Measurements from ENCODE around the gene RASA3.

Gene RASA3

DNA sequence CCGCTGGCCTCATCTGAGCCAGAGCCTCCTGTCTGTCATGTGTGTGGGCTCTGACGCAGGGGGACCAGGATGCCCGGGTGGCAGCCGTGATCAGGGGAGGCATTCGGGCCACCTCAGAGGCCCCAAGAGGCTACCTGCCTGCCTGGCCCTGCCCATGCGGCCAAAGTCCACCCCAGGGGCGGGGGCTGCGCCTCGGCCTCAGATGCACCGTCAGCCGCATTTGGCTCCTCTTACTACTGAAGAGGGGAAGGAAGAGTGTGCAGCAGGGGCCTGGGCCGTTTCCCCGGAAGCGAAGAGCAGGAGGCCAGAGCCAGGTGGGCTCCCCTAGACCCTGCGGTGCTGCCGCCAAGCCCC lies 192.5 kb downstream of the RASA3 start:
- DNase-seq, result no peak

DNA sequence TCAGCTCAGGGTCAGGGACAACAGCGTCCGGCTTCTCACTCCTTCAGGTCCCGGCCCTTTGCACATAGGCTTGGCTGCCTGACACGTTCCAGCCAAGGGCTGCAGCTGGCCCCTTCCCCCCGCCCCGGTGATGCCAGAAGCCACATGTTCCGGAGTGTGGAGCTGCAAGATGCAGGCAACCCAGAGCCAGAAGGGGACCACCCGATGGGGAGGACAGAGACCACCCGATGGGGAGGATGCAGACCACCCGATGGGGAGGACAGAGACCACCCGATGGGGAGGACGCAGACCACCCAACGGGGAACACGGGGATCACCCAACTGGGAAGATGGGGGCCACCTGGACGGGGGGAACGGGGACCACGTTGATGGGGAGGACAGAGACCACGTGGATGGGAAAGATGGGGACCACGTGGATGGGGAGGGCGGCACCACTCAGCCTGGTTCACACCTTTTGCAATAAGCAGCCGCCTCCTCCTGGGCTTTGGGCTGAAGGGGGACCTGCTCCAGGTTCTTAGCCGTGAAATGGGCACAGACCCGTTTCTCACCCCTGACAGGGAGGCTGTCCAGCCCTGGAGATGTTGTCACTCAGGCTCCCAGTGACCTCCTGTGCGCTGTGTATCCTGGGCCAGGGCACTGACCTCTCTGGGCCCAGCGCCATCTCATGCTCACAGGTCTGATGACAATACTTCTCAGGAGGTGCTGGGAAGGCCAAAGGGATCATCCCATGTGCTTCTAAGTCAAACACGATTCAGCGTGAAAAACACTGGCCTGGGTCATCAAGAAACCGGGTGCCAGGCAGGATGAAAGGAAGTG lies 193.1 kb downstream of the RASA3 start:
- no peak for DNase-seq

DNA sequence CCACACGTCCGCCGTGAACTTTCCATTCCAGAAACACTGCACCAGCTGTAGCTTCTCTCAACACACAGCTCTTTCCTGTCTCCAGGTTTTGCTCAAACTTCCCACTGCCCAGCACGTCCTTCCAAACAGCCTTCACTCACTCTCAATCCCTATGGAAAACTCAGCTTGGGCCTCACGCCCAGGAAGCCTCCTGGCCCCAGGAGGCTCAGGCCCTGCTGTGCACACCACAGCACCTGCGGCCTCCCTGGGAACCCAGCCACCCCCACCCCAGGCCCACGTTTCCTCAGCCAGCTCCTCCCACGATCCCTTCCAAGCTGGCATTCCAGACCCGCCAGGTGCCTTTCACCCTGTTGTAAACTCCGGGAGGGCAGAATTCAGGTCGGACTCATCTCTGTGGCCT lies 193.7 kb downstream of the RASA3 start:
- DNase-seq, result no peak

DNA sequence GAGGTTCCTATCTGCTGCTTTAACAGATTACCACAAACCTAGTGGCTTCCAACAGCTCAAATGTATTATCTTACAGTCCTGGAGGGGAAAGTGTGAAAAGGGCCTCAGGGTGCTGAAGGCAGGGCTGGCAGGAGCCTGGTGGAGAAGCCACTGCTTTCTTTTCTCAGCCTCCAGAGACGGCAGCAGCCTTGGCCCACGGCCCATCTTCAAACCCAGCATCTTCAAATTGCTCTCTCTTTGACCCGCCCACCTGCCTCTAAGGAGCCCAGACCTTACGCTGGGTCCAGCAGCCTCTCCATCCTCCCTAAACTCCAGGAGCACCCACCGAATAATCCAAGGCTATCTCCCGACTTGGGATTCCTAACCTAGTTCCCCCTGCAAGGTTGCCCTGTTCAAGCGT lies 194.2 kb downstream of the RASA3 start:
- no peak for DNase-seq

DNA sequence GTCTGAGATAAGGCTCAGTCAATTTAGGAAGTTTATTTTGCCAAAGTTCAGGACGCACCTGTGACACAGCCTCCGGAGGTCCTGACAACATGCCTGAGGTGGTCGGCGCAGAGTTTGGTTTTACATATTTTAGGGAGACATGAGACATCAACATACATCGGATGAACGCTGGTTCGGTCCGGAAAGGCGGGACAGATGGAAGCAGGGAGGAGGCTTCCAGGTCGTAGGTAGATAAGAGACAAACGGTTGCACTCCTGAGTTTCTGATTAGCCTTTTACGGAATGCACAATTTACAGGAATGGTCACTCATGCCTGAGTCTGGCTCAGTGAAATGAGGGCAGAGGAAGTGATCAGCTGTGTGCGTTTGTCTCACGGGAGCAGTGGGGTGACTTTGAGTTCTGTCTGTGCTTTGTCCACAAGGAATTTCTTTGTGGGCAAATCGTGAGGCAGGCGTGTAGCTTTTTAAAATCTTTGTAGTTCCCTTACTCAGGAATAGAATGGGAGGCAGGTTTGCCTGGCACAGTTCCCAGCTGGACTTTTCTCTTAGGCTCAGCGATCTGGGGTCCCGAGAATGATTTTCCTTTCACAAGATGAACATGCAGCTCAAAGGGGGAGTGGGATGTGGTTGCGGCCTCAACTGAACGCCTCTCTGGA lies 194.8 kb downstream of the RASA3 start:
- DNase-seq, result no peak

DNA sequence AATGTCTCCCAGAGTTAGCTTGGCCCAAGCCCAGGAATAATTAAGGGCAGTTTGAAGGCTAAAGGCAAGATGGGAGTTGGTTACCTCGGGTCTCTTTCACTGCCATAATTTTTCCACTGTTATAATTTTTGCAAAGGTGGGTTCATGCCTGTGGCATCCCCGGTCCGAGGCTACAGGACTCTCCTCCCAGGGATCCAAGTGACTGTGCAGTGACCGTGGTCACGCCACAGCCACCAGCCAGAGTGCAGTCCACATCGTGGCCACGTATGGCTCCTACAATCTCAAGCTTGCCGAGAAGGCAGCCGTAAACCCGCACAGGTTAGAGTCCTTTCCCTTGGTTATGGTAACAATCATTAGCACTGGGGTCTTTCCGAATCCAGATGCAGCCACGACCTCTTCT lies 195.3 kb downstream of the RASA3 start:
- no peak for DNase-seq

DNA sequence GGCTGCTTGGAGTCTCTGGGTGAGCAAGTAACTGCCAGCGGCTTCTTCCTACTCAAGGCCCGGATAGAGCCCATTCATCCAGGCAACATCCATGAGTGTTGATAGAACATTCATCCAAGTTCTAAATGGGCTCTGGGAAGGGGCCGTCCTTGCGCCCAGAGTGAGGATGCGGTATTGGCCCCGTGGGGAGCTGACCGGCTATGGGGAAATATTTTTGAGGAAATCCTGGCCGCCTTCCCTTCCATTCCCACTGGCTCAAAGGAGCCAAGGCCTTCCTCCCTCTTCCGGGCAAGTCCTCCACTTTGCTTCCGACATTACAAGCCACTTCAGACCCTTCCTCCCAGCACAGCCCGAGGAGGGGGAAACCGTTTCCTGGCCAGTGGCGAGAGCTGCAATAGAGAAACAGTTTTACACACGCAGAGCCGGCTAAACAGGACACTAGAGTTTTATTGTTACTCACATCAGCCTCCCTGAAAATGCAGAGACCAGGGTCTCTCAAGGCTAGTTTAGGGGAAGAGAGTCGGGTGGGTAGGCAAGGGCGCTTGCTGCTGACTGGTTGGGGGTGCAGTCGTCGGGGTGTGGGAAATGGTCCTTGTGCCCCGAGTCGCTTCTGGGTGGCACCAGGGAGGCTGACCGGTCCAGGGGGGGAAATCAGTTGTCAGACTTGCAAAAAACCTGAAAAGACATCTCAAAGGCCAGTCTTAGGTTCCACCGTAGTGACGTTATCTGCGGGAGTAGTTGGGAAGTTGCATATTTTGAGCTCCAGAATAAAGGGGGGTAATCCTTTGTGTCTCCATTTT lies 196.1 kb downstream of the RASA3 start:
- DNase-seq, result no peak

DNA sequence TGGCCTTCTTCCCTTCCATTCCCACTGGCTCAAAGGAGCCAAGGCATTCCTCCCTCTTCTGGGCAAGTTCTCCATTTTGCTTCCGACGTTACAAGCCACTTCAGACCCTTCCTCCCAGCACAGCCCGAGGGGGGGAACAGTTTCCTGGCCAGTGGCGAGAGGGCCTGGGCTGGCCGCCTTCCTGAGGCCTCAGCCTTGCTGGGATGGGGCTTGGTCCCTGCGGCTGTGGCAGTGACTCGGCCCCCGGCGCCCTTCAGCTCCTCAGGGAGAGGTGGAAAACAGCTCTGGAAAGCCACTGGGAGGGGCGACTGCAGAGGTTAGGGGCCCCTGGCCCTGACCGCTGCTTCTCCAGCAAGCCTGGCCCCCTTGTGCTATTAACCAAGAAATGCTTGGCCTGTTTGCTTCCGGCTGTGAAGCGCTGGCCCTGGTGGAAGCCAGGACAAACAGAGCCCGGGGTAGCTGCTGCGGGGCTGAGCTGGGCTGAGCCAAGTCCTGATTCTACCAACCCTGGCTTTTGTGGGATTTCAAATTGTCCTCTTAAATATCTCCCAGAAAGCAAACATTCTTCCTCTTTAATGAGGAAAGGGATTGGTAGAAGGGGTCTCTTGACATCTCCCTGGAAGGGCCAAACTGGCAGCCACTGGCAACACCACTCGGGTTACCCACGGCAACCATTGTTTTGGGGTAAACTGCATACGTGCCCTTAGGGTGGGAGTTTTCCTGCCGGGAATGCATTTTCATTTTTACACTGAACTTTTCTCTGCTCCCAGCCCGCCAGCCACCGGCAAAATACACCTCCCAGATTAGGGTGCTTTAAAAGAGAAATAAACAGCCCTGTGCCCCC lies 197.2 kb downstream of the RASA3 start:
- no peak for DNase-seq

DNA sequence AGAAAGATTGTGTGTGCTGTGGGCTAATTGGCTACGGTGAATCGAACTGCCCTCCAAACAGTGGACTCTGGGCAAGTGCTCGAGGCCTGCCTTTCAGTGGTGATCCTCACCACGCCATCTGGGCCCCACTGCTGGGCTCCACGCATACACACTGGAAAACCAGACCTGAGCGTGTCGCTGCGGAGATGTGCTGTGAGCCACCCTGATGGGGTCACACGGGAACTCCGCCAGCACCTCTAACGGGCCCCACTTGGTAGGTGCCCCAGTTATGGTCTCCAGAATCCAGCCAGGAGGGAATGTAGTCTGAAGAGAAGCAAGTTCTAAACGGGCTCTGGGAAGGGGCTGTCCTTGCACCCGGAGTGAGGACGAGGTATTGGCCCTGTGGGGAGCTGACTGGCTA lies 197.8 kb downstream of the RASA3 start:
- DNase-seq, result no peak

DNA sequence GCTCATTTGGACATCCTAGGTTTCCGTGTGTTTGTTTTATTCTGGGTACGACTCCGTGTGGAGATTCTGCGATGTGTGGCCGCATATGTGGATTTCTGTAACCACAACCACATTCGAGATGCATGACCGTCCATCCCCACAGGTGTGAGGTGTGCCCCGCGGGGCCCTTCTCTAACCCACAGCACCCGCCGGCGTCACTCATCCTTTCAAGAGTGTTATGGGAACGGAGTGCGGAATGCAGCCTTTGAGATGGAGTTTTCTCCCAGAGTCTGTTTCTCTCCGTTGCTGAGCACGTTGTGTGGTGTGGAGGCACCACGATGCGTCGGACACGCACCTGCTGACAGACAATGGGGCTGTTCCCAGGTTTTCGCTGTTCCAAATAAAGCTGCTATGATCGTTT lies 198.5 kb downstream of the RASA3 start:
- no peak for DNase-seq

DNA sequence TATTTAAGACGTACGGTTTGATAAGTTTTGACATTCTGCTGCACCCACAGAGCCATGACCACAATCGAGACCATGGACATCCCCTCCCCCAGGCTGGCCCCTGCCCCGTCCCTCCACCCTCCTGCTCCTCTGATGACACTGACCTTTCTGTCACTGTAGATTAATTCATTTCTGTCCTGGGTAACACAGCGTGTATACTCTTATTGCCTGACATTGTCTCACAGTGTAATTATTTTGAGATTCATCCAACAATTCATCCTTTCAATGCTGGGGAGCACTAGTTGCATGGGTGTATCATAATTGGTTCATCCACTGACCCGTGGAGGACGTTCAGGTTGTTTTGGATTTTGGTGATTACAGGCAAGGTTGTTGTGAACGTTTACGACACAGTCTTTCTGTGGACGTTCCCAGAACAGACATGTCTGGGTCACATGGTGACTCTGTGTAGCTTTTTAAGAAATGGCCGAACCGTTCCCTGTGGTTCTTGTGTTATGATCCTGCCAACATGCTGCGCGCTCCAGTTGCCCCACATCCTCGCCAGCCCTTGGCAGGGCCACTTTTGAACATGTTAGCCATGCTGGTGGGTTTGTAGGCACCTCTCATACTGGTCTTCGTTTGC lies 200.5 kb downstream of the RASA3 start:
- DNase-seq, result no peak

DNA sequence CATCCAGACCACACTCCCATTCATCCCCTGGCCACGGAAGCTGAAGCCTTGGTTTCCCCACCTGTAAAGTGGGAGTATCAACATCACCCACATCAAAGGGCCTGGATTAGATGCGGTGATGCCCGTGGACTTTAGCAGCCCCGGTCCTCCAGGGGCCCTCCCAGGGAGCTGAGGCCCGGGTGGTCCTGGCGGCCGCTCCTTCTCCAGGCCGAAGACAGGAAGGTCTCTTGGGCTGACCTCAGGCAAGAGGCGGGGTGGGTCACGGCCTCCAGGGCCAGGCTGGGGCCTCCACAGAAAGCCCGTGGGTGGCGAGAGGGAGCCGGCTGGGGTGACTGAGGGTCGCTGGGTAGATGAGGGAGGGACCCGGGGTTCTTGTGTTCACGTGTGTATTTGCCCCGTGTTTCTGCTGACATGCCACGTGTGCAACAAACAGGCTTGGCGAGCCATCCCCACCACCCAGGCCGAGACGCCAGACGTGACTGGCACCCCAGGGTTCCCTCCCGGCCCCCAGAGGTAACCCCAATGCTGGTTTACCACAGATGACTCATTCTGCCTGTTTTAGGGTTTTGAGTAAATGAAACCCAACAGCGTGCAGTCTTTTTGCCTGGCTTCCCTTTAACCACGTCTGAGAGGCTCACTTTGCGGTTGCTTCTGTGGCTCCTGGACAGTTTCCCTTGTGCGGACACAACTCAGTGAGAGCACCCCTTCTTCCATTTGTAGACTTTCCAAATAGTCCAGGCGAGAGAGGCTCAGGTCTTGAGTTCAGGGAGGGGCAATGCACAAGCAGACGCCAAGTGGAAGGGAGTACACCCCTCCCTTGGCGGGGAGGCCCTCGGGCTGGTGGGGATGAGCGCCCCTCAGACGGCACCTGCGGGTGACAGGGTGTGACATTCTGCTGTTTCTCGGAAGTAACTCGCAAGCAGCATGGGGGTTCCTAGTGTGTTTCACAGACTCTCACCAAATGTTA lies 201.5 kb downstream of the RASA3 start:
- DNase-seq, result no peak

DNA sequence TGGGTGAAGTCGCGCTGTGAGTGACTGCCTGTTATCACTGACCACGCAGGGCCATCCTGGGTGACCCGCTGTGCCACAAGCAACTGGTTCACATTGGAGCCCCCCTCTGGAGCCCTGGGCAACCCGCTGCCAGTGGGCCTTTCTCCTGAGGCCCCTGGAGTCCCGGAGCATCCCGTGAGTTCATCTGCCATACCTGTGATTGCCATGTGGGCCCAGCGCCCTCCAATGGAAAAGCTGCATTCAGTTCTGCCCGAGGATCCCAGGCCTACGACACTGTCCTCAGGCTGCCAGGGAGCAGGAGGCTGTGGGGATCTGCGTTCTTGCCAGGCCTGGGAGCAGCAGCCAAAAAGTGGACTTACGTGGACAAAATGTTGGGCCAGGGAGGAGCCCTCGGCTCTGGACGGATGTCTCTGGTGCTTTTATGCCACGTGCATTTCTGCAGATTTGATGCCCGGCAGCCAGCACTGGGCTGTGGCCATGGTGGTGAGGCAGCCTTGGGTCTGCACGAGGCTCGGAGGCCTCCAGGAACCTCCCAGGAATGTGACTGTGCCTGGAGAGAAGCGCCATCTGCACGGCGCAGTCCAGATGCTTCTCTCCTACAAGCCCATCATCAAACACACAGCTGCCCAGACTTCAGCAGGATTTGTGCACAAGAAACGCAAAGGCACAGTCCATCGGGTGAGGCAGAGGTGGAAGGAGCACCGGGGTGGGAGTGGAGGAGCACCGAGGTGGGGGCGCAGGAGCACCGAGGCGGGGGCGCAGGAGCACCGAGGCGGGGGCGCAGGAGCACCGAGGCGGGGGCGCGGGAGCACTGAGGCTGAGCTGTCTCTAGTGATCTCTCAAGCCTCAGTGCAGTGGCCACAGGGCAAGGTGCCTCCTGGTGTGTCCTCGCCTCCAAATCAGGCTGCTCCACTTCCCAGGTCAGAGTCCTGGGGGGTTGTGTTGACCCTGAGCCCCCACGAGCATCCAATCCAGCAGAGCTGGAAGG lies 202.5 kb downstream of the RASA3 start:
- DNase-seq, result no peak

DNA sequence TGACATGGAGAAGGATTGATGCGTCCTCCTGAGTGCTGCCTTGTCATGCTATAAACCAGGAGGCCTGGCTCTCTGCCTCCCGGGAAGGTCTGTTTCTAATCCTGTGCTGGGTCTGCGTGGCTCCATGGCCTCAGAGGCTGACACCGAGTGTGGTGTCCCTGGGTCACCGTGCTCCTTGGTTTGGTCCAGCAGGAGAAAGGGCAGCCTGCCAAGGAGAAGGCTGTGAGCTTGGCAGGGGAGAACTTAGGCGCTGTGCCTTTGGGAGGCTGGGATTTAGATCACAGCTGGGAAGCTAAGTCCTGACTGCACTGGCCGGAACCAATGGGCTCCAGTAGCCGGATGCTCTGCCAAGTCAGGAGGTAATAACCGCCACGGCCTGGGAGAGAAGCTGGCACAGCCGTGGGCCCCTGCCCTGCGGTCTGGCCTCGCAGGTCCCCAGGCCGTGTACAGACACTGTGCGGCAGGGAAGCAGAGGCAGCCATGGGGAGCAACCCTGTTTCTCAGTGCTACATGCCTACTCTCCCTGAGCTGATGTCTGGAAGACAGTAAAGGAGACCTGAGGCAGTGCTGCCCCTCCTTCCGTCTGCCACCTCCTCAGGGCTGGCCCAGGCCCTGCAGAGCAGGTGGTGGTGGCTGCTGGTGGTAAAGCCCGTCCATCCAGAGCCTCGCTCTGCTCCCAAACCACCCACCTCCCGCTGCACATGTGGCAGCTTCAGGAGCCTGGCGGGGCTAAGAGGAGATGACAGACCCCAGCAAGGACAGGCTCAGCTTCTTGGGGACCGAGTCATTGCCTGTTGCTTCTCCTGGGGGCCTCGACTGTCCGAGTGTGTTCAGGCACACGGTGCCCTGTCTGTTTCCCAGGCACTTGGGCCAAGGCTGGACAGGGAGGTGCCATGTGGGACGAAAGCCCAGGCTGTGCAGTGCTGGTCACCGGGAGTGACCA lies 203.5 kb downstream of the RASA3 start:
- DNase-seq, result peak; percentile 83
